GM13977 (cell line): ENCODE data around the gene ROPN1B.

Experiments
- DNase-seq: peaks from one replicate; pipeline ENCODE4 v3.0.0; 2012; ENCODE audit warnings: low spot score
- in situ Hi-C: fragments of 300-500 bp; cut with MboI; formaldehyde crosslinking; loops from one replicate; pipeline ENCODE4 v1.12.0; 2022; ENCODE audit warnings: low sequenced_read_pairs, low pct_unique_long_range_greater_than_20kb, mixed read lengths, inconsistent platforms; ENCODE audit not compliant: unreplicated experiment
- TF ChIP-seq, protein P1 (sequence below): IDR thresholded peaks from 2 replicates; pipeline ENCODE4 v1.5.1; 2012; ENCODE audit warnings: mild to moderate bottlenecking, control low read depth; ENCODE audit not compliant: insufficient read depth; ENCODE audit errors: extremely low read depth, missing control alignments

Gene ROPN1B

DNA sequence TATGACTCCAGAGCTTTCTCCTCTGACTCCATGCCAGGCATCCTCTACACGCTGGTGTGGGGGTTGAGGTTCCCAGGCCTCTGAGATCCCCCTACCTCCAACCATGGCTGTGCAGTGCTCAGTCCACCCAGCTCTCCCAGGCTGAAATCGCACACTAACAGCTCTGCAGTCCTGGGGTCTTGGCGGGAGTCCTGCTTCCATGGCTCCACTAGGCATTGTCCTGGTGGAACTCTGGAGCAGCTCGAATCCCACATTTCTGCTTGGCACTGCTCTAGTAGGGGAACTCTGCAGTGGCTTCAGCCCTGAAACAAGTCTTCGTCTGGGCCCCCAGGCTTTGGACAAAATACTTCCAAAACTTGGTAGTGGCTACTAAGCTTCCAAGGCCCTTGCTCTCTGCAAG, 50.7 kb downstream of the ROPN1B start:
- in situ Hi-C loops = no loop called here
- no peak for DNase-seq
- TF ChIP-seq, protein P1, sequence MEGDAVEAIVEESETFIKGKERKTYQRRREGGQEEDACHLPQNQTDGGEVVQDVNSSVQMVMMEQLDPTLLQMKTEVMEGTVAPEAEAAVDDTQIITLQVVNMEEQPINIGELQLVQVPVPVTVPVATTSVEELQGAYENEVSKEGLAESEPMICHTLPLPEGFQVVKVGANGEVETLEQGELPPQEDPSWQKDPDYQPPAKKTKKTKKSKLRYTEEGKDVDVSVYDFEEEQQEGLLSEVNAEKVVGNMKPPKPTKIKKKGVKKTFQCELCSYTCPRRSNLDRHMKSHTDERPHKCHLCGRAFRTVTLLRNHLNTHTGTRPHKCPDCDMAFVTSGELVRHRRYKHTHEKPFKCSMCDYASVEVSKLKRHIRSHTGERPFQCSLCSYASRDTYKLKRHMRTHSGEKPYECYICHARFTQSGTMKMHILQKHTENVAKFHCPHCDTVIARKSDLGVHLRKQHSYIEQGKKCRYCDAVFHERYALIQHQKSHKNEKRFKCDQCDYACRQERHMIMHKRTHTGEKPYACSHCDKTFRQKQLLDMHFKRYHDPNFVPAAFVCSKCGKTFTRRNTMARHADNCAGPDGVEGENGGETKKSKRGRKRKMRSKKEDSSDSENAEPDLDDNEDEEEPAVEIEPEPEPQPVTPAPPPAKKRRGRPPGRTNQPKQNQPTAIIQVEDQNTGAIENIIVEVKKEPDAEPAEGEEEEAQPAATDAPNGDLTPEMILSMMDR = no peak

DNA sequence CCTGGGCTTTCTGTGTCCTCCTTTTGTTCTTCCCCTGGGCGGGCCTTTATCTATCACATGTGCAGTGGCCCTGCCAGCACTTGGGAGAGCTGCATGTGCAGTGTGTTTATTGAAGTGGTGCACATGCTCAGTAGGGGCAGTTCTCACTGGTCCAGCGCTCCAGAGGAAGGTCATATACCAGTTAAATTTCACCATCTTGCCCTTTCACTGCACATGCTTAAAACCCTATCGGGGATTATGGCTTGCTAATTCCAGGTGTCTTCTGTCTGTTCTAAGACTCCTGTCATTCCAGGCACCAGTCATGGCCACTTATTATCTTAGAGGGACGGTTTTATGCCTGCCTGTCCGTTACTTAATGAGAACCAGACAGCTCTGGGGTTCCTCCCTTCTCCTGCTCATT, 52.2 kb downstream of the ROPN1B start:
- TF ChIP-seq, protein P1 = no peak
- in situ Hi-C loops = no loop called here
- DNase-seq = no peak

DNA sequence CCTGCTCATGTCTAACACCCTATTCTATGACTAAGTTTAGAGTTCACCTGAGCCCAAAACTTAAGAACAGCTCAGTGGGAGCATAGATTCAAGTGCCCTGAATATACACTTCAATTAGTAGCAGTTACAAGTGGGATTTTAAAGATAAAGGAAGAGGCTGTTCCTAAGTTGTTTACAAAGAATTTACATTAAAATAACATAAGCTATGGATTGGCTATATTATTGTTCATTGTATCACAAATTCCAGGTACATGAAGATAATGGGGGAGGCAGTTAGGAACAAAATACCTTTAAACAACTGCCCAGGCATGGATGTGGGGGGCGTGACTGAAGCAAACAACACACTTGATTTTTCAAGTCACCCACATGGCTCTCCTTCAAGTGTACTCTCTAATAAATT, 52.7 kb downstream of the ROPN1B start:
- in situ Hi-C loops = no loop called here
- DNase-seq = no peak
- TF ChIP-seq, protein P1 = no peak

DNA sequence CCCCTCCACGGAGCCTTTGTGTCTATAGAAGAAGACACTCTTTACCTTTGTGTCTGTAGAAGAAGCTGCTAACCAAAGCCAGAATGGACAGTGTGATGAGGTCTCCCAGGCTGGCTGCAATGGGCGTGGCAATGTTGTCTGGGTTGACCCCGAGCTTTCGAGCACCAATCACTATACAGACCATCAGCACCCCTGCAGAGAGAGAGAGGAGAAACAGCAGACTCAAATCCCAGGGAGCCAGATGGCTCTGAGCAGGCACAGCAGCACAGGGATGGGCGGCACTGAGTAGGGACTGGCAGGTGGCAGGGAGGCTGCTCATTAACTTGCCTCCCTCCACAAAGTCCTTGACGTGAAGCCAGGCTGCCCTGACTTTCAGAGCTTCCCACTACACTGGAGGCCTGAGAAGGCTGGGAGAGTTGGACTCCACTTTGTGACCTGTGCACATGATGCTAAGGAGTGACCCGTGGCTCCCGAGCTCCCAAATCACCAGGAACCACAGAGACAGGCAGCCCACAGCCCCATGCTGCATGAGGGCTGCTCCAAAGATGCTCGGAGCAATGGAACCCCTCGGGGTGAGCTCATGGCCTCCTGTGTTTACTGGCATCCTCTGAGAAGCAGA, 53.9 kb downstream of the ROPN1B start:
- no peak for DNase-seq
- in situ Hi-C loops = no loop called here
- TF ChIP-seq, protein P1 = no peak

DNA sequence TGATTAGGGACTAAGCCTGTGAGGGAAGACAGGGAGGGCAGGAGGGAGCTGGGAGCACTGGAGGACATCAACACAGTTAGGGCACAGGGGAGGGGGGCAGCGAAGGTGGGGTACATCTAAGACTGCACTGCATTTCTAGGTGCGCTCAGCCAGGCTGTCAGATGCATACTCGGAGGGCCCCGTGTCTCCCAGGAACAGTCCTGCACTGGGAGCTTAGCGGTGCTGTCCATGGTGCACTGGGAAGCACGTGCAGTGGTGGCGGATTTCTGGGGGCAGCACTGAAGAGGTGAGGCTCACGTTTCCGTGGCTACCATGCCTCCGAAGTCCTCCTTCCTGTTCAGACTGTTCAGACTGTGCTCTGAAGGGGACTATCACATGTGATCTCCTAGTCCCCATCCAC, 54.4 kb downstream of the ROPN1B start:
- DNase-seq = no peak
- TF ChIP-seq, protein P1 = no peak
- in situ Hi-C loops = no loop called here

DNA sequence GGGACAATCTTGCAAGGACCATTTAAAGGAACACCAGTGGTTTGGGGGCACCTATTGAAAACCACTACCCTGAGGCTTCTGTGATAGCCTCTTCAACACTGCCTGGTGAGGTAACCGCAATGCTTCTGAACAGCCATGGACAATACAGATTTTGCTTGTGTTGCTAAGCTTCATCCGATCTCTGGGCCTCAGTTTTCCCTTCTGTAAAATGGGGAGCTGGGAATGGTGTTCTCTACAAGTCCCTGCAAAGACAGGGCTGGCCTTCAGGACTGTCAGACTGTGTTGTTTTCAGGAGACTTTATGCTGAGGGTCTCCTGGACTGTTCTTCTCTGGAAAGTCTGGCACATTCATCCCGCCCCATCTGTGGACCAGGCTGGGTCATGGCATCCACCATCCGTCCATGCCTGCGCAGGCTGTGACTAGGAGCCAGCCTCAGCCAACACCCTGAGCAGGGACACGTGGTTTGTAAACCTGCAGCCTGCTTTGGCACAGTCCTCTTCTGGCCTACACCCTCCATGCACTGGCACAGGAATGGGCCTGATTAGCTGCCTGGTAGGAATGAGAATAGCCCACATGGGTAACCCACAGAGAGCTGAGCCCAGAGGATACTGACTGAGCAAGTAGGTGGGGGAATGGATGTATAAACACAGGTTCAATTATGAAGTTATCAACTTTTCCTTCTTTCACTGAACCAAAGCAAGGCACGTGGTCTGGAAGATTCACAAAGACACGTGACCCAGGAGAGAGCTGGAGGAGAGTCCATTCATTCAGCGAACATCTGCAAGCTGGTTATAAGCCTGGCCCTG, 55.3 kb downstream of the ROPN1B start:
- TF ChIP-seq, protein P1 = no peak
- DNase-seq = no peak
- in situ Hi-C loops = no loop called here
